Measurements from ENCODE around the gene ATRX.

ATRX gene

GRCh38 chrX:77493677-77494553 is 292.1 kb downstream of the ATRX start:
- DNase-seq (ENCODE audit: low read depth in 2 of 2) = no peak

DNA sequence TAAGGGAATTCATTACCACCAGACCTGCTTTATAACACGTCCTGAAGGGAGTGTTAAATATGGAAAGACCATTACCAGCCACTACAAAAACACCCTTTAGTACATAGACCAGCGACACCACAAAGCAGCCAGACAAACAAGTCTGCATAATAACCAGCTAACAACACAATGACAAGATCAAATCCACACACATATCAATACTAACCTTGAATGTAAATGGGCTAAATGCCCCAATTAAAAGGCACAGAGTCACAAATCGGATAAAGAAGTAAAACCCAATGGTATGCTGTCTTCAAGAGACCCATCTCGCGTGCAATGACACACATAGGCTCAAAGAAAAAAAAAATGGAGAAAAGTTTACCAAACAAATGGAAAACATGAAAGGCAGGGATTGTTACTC is 302.0 kb downstream of the ATRX start:
- no peak for DNase-seq (ENCODE audit: low read depth in 2 of 2)

DNA sequence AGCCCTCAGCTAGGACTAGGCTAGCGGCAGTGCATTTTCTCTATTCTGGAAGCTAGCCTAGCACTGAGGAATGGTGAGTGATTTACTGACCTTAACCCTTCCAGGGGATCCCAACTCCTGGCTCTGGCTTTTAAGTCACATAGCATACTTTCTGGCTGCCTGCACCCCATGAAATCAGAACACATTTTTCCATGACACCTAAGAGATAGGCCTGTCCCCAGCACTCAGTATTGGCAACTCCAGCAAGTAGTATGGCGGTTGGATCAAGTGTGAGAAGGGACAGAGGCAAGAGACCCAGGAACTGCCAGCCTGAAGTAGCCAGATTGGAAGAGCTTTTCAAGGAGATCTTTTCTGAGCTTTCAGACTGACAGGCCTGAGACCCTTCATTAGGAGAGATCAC is 330.6 kb downstream of the ATRX start:
- DNase-seq (ENCODE audit: low read depth in 2 of 2) = no peak

All from activated CD4-positive, alpha-beta T cell treated with anti-CD3 and anti-CD28 coated beads for 24 hours (primary cell).